ENCODE data around the gene SLC31A1. TPM values are rescaled to one million over a fixed set of nuclear protein-coding genes. Genes with fewer than 3 reads are reported as not detected.
"Not testable (repeated sequence)": the region's sequence is repeated elsewhere in the genome, so short reads cannot be mapped to it uniquely, and the experiment has no call there.

SLC31A1 gene
- total RNA-seq, 4 donors from 2014 or later: 8.7 to 9.8 (median 9.4) TPM

DNA sequence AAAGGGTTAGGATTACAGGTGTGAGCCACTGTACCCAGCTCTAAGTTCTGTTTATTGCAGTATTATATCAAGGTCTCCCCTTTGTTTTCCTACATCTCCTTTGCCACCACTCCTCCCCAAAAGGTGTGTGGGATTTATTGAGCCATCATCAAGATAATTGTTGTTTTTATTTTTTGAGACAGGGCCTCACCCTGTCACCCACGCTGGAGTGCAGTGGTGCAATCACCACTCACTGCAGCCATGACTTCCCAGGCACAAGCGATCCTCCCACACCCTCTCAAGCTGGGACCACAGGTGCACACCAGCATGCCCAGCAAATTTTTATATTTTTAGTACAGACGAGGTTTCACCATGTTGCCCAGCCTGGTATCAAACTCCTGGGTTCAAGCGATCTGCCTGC lies 24.6 kb downstream of the SLC31A1 start:
- 93 to 100% methylated on average over 2 to 4 of the region's 4 CpGs for WGBS, 2 donors (ENCODE audit: low coverage in 1 of 2)
- H3K36me3 ChIP-seq: no peaks in the 10 kb centered on the region
- H3K27ac ChIP-seq: no peak overlapping the region
- TF ChIP-seq CTCF (IDR thresholded peaks at IDR 0.05) (no peak), POLR2A (IDR thresholded peaks at IDR 0.05) (no peak), EP300 (IDR thresholded peaks at IDR 0.05) (no peak), POLR2AphosphoS5 (IDR thresholded peaks at IDR 0.05) (no peak)
- H3K27me3 ChIP-seq: no peaks in the 10 kb centered on the region
- no peaks in the 10 kb centered on the region for H3K4me1 ChIP-seq
- no peak overlapping the region for H3K4me3 ChIP-seq
- H3K9me3 ChIP-seq: no peaks in the 10 kb centered on the region
- no peak for ATAC-seq

GRCh38 chr9:113246928-113247327 lies 25.6 kb downstream of the SLC31A1 start:
- Histone ChIP-seq H3K36me3 (no peaks in the 10 kb centered on the region), H3K4me1 (no peaks in the 10 kb centered on the region), H3K27me3 (no peaks in the 10 kb centered on the region), H3K9me3 (no peaks in the 10 kb centered on the region), H3K4me3 (no peak overlapping the region), H3K27ac (no peak overlapping the region)
- 86 to 87% methylated on average over 4 of the region's 6 CpGs for WGBS, 2 donors (ENCODE audit: low coverage in 1 of 2)
- no peak for ATAC-seq
- no peak for TF ChIP-seq POLR2AphosphoS5 (IDR thresholded peaks at IDR 0.05)
- TF ChIP-seq CTCF (IDR thresholded peaks at IDR 0.05): no peak
- TF ChIP-seq EP300 (IDR thresholded peaks at IDR 0.05): no peak
- TF ChIP-seq POLR2A (IDR thresholded peaks at IDR 0.05): no peak

DNA sequence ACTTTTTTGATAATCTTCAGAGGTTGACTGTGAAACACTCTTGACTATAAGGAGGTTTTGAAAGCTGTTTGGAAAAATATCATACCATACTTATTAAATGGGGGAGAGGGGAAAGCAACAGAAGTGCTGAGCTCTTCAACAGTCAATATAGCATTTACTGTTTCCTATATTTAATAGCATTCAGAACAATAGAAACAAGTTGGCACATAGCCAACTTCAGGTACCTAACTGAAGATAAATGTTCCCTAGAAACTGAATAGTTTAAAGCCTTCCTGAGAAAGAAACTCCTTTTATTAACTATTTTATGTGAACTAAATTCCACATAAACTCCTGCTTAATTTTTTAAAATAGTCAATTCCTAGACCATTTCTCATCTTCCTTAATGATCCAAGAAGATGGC lies 26.3 kb downstream of the SLC31A1 start:
- Histone ChIP-seq H3K4me1 (no peaks in the 10 kb centered on the region), H3K9me3 (no peaks in the 10 kb centered on the region)
- TF ChIP-seq POLR2AphosphoS5 (IDR thresholded peaks at IDR 0.05): no peak
- no peak for TF ChIP-seq POLR2A (IDR thresholded peaks at IDR 0.05)
- TF ChIP-seq CTCF (IDR thresholded peaks at IDR 0.05): no peak
- TF ChIP-seq EP300 (IDR thresholded peaks at IDR 0.05): no peak

GRCh38 chr9:113249661-113250060 lies 28.3 kb downstream of the SLC31A1 start:
- 100% methylated on average over 1 of the region's 2 CpGs for WGBS, 2 donors (ENCODE audit: low coverage in 1 of 2)
- not testable (repeated sequence) for ATAC-seq

More for the DNA sequence above, 26.3 kb downstream of the SLC31A1 start:
- H3K27me3 ChIP-seq: no peaks in the 10 kb centered on the region
- H3K4me3 ChIP-seq: no peak overlapping the region
- no peak overlapping the region for H3K27ac ChIP-seq
- ATAC-seq: no peak
- no peaks in the 10 kb centered on the region for H3K36me3 ChIP-seq

GRCh38 chr9:113250807-113251206 lies 29.5 kb downstream of the SLC31A1 start:
- Histone ChIP-seq H3K36me3 (peaks cover 0 to 13% of the 10 kb centered on the region in 2 donors), H3K9me3 (no peaks in the 10 kb centered on the region), H3K27ac (no peak overlapping the region), H3K27me3 (no peaks in the 10 kb centered on the region), H3K4me3 (no peak overlapping the region), H3K4me1 (no peaks in the 10 kb centered on the region)
- WGBS, 2 donors (ENCODE audit: low coverage in 1 of 2): 95 to 100% methylated on average over 1 to 2 of the region's 2 CpGs
- TF ChIP-seq EP300 (IDR thresholded peaks at IDR 0.05) (no peak), CTCF (IDR thresholded peaks at IDR 0.05) (no peak), POLR2A (IDR thresholded peaks at IDR 0.05) (no peak), POLR2AphosphoS5 (IDR thresholded peaks at IDR 0.05) (no peak)
- ATAC-seq: no peak

More at GRCh38 chr9:113249661-113250060, 28.3 kb downstream of the SLC31A1 start:
- H3K9me3 ChIP-seq, H3K27ac ChIP-seq, H3K36me3 ChIP-seq, H3K4me1 ChIP-seq, H3K4me3 ChIP-seq, H3K27me3 ChIP-seq: not testable (repeated sequence)
